H1 (cell line): Measurements from ENCODE around the gene TAS2R7. TPM values are rescaled to one million over a fixed set of nuclear protein-coding genes. Genes with fewer than 3 reads are reported as not detected.

Experiments
- ATF3 ChIP-seq: IDR thresholded peaks from 2 replicates; pipeline ENCODE4 v1.6.1; 2011; ENCODE audit warnings: low read depth, mild to moderate bottlenecking, low read length; ENCODE audit not compliant: insufficient read depth
- NANOG ChIP-seq: IDR thresholded peaks from 2 replicates; pipeline ENCODE4 v1.6.1; 2011; ENCODE audit warnings: low read length, low read depth, mild to moderate bottlenecking, inconsistent platforms; ENCODE audit not compliant: insufficient read depth, poor library complexity, severe bottlenecking
- RBBP5 ChIP-seq: IDR thresholded peaks from 2 replicates; pipeline ENCODE4 v1.7.1; 2012; ENCODE audit warnings: low read depth, mild to moderate bottlenecking, inconsistent platforms, low read length, moderate library complexity, borderline replicate concordance
- RFX5 ChIP-seq: IDR thresholded peaks from 2 replicates; pipeline ENCODE4 v1.6.1; 2011; ENCODE audit warnings: low read depth, low read length, improper control_type of control experiment, borderline replicate concordance
- polyA plus RNA-seq, 7 experiments: library from polyadenylated mRNA; depleted of rRNA in 3 of 7; stranded (reverse) in 5 of 7; unstranded in 2 of 7; fragments of >200 nt in 5 of 7; fragments of 200-250 nt in 2 of 7; gene quantifications; 1 replicate in 5 of 7; 2 replicates in 1 of 7; 4 replicates in 1 of 7; pipeline versions ENCODE4 v1.2.1 to v1.2.3, GENCODE V29; 2011 to 2013; ENCODE audit warnings: missing spikeins in 2 of 7, mixed read lengths in 2 of 7
- total RNA-seq: library from RNA; stranded (reverse); fragmentation: NEBNext Ultra II Directional; extraction: Animal tissue kit (Norgen Biotek cat#: 25700); gene quantifications from 2 replicates; pipeline ENCODE4 v1.2.1, GENCODE V29; 2021
- TF ChIP-seq, protein P1 (sequence below): fragments of 300-600 bp; sonication (generic); IDR thresholded peaks from 2 replicates; pipeline ENCODE4 v1.7.1; 2012; ENCODE audit warnings: low read length, moderate library complexity, mild to moderate bottlenecking, inconsistent platforms; ENCODE audit not compliant: insufficient replicate concordance
- TF ChIP-seq, protein P2 (sequence below): IDR thresholded peaks from 2 replicates; pipeline ENCODE4 v1.6.1; 2012; ENCODE audit warnings: inconsistent platforms

TAS2R7 gene
- total and polyA plus RNA-seq, 2 of the 8 experiments (the other 6 are each of a cell fraction or from before 2014, with no cell fraction given), result not detected

GRCh38 chr12:10829994-10830393 lies 27.6 kb upstream of the TAS2R7 start (continued):
- TF ChIP-seq, protein P1, sequence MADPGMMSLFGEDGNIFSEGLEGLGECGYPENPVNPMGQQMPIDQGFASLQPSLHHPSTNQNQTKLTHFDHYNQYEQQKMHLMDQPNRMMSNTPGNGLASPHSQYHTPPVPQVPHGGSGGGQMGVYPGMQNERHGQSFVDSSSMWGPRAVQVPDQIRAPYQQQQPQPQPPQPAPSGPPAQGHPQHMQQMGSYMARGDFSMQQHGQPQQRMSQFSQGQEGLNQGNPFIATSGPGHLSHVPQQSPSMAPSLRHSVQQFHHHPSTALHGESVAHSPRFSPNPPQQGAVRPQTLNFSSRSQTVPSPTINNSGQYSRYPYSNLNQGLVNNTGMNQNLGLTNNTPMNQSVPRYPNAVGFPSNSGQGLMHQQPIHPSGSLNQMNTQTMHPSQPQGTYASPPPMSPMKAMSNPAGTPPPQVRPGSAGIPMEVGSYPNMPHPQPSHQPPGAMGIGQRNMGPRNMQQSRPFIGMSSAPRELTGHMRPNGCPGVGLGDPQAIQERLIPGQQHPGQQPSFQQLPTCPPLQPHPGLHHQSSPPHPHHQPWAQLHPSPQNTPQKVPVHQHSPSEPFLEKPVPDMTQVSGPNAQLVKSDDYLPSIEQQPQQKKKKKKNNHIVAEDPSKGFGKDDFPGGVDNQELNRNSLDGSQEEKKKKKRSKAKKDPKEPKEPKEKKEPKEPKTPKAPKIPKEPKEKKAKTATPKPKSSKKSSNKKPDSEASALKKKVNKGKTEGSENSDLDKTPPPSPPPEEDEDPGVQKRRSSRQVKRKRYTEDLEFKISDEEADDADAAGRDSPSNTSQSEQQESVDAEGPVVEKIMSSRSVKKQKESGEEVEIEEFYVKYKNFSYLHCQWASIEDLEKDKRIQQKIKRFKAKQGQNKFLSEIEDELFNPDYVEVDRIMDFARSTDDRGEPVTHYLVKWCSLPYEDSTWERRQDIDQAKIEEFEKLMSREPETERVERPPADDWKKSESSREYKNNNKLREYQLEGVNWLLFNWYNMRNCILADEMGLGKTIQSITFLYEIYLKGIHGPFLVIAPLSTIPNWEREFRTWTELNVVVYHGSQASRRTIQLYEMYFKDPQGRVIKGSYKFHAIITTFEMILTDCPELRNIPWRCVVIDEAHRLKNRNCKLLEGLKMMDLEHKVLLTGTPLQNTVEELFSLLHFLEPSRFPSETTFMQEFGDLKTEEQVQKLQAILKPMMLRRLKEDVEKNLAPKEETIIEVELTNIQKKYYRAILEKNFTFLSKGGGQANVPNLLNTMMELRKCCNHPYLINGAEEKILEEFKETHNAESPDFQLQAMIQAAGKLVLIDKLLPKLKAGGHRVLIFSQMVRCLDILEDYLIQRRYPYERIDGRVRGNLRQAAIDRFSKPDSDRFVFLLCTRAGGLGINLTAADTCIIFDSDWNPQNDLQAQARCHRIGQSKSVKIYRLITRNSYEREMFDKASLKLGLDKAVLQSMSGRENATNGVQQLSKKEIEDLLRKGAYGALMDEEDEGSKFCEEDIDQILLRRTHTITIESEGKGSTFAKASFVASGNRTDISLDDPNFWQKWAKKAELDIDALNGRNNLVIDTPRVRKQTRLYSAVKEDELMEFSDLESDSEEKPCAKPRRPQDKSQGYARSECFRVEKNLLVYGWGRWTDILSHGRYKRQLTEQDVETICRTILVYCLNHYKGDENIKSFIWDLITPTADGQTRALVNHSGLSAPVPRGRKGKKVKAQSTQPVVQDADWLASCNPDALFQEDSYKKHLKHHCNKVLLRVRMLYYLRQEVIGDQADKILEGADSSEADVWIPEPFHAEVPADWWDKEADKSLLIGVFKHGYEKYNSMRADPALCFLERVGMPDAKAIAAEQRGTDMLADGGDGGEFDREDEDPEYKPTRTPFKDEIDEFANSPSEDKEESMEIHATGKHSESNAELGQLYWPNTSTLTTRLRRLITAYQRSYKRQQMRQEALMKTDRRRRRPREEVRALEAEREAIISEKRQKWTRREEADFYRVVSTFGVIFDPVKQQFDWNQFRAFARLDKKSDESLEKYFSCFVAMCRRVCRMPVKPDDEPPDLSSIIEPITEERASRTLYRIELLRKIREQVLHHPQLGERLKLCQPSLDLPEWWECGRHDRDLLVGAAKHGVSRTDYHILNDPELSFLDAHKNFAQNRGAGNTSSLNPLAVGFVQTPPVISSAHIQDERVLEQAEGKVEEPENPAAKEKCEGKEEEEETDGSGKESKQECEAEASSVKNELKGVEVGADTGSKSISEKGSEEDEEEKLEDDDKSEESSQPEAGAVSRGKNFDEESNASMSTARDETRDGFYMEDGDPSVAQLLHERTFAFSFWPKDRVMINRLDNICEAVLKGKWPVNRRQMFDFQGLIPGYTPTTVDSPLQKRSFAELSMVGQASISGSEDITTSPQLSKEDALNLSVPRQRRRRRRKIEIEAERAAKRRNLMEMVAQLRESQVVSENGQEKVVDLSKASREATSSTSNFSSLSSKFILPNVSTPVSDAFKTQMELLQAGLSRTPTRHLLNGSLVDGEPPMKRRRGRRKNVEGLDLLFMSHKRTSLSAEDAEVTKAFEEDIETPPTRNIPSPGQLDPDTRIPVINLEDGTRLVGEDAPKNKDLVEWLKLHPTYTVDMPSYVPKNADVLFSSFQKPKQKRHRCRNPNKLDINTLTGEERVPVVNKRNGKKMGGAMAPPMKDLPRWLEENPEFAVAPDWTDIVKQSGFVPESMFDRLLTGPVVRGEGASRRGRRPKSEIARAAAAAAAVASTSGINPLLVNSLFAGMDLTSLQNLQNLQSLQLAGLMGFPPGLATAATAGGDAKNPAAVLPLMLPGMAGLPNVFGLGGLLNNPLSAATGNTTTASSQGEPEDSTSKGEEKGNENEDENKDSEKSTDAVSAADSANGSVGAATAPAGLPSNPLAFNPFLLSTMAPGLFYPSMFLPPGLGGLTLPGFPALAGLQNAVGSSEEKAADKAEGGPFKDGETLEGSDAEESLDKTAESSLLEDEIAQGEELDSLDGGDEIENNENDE, result no peak
- TF ChIP-seq ATF3, result no peak
- TF ChIP-seq, protein P2, sequence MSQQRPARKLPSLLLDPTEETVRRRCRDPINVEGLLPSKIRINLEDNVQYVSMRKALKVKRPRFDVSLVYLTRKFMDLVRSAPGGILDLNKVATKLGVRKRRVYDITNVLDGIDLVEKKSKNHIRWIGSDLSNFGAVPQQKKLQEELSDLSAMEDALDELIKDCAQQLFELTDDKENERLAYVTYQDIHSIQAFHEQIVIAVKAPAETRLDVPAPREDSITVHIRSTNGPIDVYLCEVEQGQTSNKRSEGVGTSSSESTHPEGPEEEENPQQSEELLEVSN, result no peak
- TF ChIP-seq RFX5, result no peak
- no peak for TF ChIP-seq RBBP5
- TF ChIP-seq NANOG, result no peak
